ENCODE data around the gene SMIM28.

DNA sequence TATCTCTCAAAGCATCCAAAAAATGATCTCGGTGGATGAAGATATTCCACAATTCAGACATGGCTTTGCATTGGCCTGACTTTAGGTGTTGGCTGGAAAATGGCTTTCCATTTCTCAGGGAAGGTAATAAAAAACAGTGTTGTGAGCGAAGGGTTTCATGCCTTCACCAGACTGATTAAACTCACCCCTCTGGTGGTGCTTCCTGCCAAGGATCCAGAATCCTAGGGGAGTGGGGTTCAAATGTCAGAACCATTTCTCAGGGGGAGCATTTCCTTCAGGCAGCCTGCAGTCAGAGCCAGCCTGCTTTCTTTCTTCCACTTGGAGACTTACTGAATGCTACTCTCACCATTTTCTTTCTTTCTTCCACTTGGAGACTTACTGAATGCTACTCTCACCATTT, 45.7 kb upstream of the SMIM28 start:
- TF ChIP-seq POLR2AphosphoS5 (IDR thresholded peaks at IDR 0.05; ENCODE audit: low read depth, low read length) (no peak), TAF1 (IDR thresholded peaks at IDR 0.05; ENCODE audit: borderline replicate concordance, insufficient read depth, low read length) (no peak), REST (IDR thresholded peaks at IDR 0.05; ENCODE audit: insufficient read depth in 1 of 2, low read depth in 2 of 2, low read length in 2 of 2) (no peak), SIN3A (IDR thresholded peaks at IDR 0.05; ENCODE audit: borderline replicate concordance, insufficient read depth, low read length) (no peak)
